Endothelial cell of umbilical vein (primary cell): Measurements from ENCODE around the gene RASL10B. TPM values are rescaled to one million over a fixed set of nuclear protein-coding genes. Genes with fewer than 3 reads are reported as not detected.

Experiments
- BruUV-seq: library from RNA; stranded (reverse); fragments of 400-500 nt; replicated peaks from 2 replicates; lab custom pipeline; 2021; lab: Mats Ljungman, UMichigan
- CTCF ChIA-PET: fragments of 300-600, 350-600 bp; sonication (Branson Sonifier 250); formaldehyde crosslinking; loops from one replicate; lab custom pipeline; 2021; ENCODE audit warnings: antibody characterized with exemption, inconsistent platforms; lab: Charles Lee
- POLR2A ChIA-PET: fragments of 300-600, 350-600 bp; sonication (Branson Sonifier 250); formaldehyde crosslinking; loops from one replicate; lab custom pipeline; 2021; ENCODE audit warnings: antibody characterized with exemption, inconsistent platforms; lab: Charles Lee
- DNase-seq: peaks from one replicate; pipeline ENCODE4 v3.0.0-alpha.2; 2011; ENCODE audit warnings: low read depth, low spot score
- FAIRE-seq: peaks from 2 replicates; lab custom pipeline; 2011; peaks lifted over from hg19 to GRCh38; lab: Jason Lieb, UNC
- H2AFZ ChIP-seq: 2 replicates; pipeline ENCODE4 v1.6.0; 2012; ENCODE audit warnings: low read depth, low read length, control low read depth, inconsistent platforms
- H3K27ac ChIP-seq: 2 replicates; pipeline ENCODE4 v1.5.1; 2011; ENCODE audit warnings: low read depth, mild to moderate bottlenecking, control low read depth, low read length, moderate library complexity; ENCODE audit not compliant: insufficient read depth
- H3K27me3 ChIP-seq, 2 experiments: 2 replicates each; pipeline versions ENCODE4 v1.6.0 to v1.6.1; 2011; ENCODE audit warnings: low read length in 2 of 2, mixed read lengths in 1 of 2; ENCODE audit not compliant: control insufficient read depth in 2 of 2, insufficient read depth in 2 of 2
- H3K36me3 ChIP-seq, 2 experiments: 2 replicates in 1 of 2; 3 replicates in 1 of 2; pipeline ENCODE4 v1.5.1; 2011; ENCODE audit warnings: low read length in 2 of 2, mild to moderate bottlenecking in 1 of 2, moderate library complexity in 1 of 2; ENCODE audit not compliant: control insufficient read depth in 2 of 2, insufficient read depth in 2 of 2; ENCODE audit errors: extremely low read depth in 1 of 2
- H3K4me1 ChIP-seq: 3 replicates; pipeline ENCODE4 v1.5.1; 2011; ENCODE audit warnings: mild to moderate bottlenecking, low read length; ENCODE audit not compliant: control insufficient read depth, insufficient read depth; ENCODE audit errors: extremely low read depth
- H3K4me2 ChIP-seq: 2 replicates; pipeline ENCODE4 v1.6.1; 2011; ENCODE audit warnings: low read length, control low read depth, mixed read lengths; ENCODE audit not compliant: insufficient read depth
- H3K4me3 ChIP-seq, 3 experiments: fragments of 200-600 bp in 1 of 3; sonication (generic), shearing (Covaris generic) in 1 of 3; replicated peaks in 1 of 3; 2 replicates each; pipeline ENCODE4 v1.5.1; 2011 to 2016; ENCODE audit warnings: control low read depth in 3 of 3, low read length in 3 of 3, mild to moderate bottlenecking in 2 of 3, inconsistent platforms in 1 of 3, low read depth in 1 of 3, moderate library complexity in 1 of 3; ENCODE audit not compliant: insufficient read depth in 1 of 3
- H3K79me2 ChIP-seq: 2 replicates; pipeline ENCODE4 v1.6.0; 2012; ENCODE audit warnings: low read length, inconsistent platforms; ENCODE audit not compliant: control insufficient read depth, insufficient read depth
- H3K9ac ChIP-seq: replicated peaks from 2 replicates; pipeline ENCODE3; 2011; ENCODE audit warnings: low read length, control low read depth; ENCODE audit not compliant: insufficient read depth; ENCODE audit errors: extremely low read depth
- H3K9me1 ChIP-seq: replicated peaks from 3 replicates; pipeline ENCODE4 v1.6.0; 2011; ENCODE audit warnings: mild to moderate bottlenecking, low read length; ENCODE audit not compliant: control insufficient read depth, insufficient read depth; ENCODE audit errors: extremely low read depth
- H3K9me3 ChIP-seq: replicated peaks from 2 replicates; pipeline ENCODE4 v1.5.1; 2012; ENCODE audit warnings: low read length, inconsistent platforms; ENCODE audit not compliant: control insufficient read depth, insufficient read depth
- H4K20me1 ChIP-seq: replicated peaks from 2 replicates; pipeline ENCODE3; 2011; ENCODE audit warnings: mild to moderate bottlenecking, low read length; ENCODE audit not compliant: control insufficient read depth, insufficient read depth; ENCODE audit errors: extremely low read depth
- EZH2 ChIP-seq: IDR thresholded peaks from 2 replicates; pipeline ENCODE4 v1.6.1; 2012; ENCODE audit warnings: borderline replicate concordance, low read depth, mild to moderate bottlenecking, moderate library complexity, low read length, inconsistent platforms; ENCODE audit not compliant: severe bottlenecking
- FOS ChIP-seq: IDR thresholded peaks from 2 replicates; pipeline ENCODE4 v1.6.1; 2011; ENCODE audit warnings: mild to moderate bottlenecking, low read length, moderate library complexity, borderline replicate concordance; ENCODE audit not compliant: insufficient read depth
- GATA2 ChIP-seq: IDR thresholded peaks from 2 replicates; pipeline ENCODE4 v1.7.0; 2011; ENCODE audit warnings: low read depth, mild to moderate bottlenecking, moderate library complexity, mixed read lengths, low read length; ENCODE audit not compliant: insufficient read length, insufficient read depth
- JUN ChIP-seq: IDR thresholded peaks from 2 replicates; pipeline ENCODE4 v1.6.1; 2011; ENCODE audit warnings: borderline replicate concordance, low read depth; ENCODE audit not compliant: insufficient read length, insufficient read depth
- MYC ChIP-seq: IDR thresholded peaks from one replicate; pipeline ENCODE4 v1.6.1; 2011; ENCODE audit warnings: mild to moderate bottlenecking, low read depth, low read length
- POLR2A ChIP-seq: IDR thresholded peaks from 2 replicates; pipeline ENCODE4 v1.6.1; 2012; ENCODE audit warnings: low read depth, mild to moderate bottlenecking, control low read depth, low read length
- POLR2AphosphoS5 ChIP-seq: IDR thresholded peaks from 2 replicates; pipeline ENCODE4 v1.6.1; 2012; ENCODE audit warnings: low read depth, mild to moderate bottlenecking, control low read depth, low read length, moderate library complexity; ENCODE audit not compliant: insufficient read depth
- dilution Hi-C: fragments of 300-500 bp; cut with MboI; formaldehyde crosslinking; loops from one replicate; pipeline ENCODE4 v1.15.0; 2019; ENCODE audit warnings: low sequenced_read_pairs; ENCODE audit not compliant: extremely low pct_ligation_motif_present
- intact Hi-C: fragments of 100-400 bp; cut with micrococcal nuclease; formaldehyde crosslinking; loops from one replicate; pipeline ENCODE4 v1.10.0; 2022
- polyA plus RNA-seq, 4 experiments: library from polyadenylated mRNA; depleted of rRNA in 3 of 4; stranded (reverse) in 3 of 4; unstranded in 1 of 4; fragments of >200 nt; gene quantifications; 2 replicates each; pipeline versions ENCODE4 v1.2.1 to v1.2.3, GENCODE V29; 2011 to 2012; ENCODE audit warnings: missing spikeins in 1 of 4
- total RNA-seq: library from RNA; stranded (reverse); gene quantifications from 2 replicates; pipeline ENCODE4 v1.2.3, GENCODE V29; 2021
- TF ChIP-seq, protein P1 (sequence below), 2 donors: IDR thresholded peaks; 1 replicate in 1 of 2; 2 replicates in 1 of 2; pipeline ENCODE4 v1.5.1; 2011; ENCODE audit warnings: low read length in 2 of 2, mild to moderate bottlenecking in 2 of 2, moderate library complexity in 2 of 2, control low read depth in 1 of 2, inconsistent platforms in 1 of 2, low read depth in 1 of 2; ENCODE audit not compliant: insufficient read depth in 1 of 2; ENCODE audit errors: extremely low read depth in 1 of 2
- TF ChIP-seq, protein P2 (sequence below): IDR thresholded peaks from 2 replicates; pipeline ENCODE4 v1.6.1; 2011; ENCODE audit not compliant: insufficient read depth, insufficient read length

Gene RASL10B
- total and polyA plus RNA-seq, 2 donors (not counting 3 experiments of a cell fraction or from before 2014, with no cell fraction given): 0.19 to 0.71 TPM

DNA sequence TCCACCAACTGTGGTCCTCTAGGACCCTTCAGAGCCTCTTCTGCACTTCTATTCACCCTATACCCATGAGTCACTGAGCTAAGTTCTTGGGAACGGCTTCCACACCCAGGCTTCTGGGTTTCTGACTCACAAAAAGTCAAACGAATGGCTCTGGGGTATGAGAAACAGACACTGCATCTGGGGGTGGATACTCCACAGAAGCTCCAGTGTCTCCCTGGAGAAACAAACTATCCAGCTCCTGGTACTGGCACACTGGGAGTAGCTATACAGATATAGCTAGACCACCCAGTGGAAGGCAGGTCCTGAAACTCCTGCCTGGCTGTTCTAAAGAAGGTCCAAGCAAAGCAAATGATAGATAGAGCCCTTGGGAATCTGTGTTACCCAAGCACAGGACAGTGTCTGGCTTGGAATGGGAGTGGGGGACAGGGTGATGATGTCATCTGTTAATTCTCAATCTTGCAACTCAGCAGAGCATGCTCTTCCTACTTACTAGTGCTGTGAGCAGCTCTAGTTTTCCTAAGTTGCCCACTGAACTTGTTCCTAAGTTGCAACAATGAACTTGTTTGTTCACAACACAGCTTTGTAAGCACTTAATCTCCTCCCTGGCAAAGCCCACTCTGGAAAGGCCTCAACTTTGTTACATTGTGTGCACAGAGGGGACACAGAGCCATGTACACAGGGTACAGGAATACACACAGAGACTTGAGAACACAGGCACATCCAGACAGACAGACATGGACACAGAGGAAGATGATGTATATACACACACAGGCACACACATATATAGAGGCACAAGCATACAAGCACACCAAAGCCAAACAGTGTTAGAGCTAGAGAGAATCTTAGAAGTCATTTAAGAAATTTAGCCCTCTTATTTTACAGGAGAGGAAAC, 57.3 kb downstream of the RASL10B start:
- H3K4me1 ChIP-seq: no peaks in the 10 kb centered on the region
- no TSS peak for BruUV-seq
- no peaks in the 10 kb centered on the region for H3K9me3 ChIP-seq
- intact Hi-C loops: no loop called here
- no peak overlapping the region for H3K27ac ChIP-seq
- no peaks in the 10 kb centered on the region for H3K9me1 ChIP-seq
- POLR2A ChIA-PET: no interaction called here
- dilution Hi-C loops: no loop called here
- TF ChIP-seq GATA2 (no peak), POLR2A (no peak), EZH2 (no peak), JUN (no peak), MYC (no peak), POLR2AphosphoS5 (no peak), FOS (no peak)
- TF ChIP-seq, protein P1, sequence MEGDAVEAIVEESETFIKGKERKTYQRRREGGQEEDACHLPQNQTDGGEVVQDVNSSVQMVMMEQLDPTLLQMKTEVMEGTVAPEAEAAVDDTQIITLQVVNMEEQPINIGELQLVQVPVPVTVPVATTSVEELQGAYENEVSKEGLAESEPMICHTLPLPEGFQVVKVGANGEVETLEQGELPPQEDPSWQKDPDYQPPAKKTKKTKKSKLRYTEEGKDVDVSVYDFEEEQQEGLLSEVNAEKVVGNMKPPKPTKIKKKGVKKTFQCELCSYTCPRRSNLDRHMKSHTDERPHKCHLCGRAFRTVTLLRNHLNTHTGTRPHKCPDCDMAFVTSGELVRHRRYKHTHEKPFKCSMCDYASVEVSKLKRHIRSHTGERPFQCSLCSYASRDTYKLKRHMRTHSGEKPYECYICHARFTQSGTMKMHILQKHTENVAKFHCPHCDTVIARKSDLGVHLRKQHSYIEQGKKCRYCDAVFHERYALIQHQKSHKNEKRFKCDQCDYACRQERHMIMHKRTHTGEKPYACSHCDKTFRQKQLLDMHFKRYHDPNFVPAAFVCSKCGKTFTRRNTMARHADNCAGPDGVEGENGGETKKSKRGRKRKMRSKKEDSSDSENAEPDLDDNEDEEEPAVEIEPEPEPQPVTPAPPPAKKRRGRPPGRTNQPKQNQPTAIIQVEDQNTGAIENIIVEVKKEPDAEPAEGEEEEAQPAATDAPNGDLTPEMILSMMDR (IDR thresholded peaks at IDR 0.05; ENCODE audit: extremely low read depth in 1 of 2, insufficient read depth in 1 of 2, low read depth in 1 of 2, low read length in 2 of 2): no peak
- TF ChIP-seq, protein P2, sequence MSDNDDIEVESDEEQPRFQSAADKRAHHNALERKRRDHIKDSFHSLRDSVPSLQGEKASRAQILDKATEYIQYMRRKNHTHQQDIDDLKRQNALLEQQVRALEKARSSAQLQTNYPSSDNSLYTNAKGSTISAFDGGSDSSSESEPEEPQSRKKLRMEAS: no peak
- DNase-seq: no peak
- no peak overlapping the region for H3K4me3 ChIP-seq
- no peaks in the 10 kb centered on the region for H4K20me1 ChIP-seq
- no peaks in the 10 kb centered on the region for H3K79me2 ChIP-seq
- FAIRE-seq: no peak
- no peak overlapping the region for H2AFZ ChIP-seq
- H3K4me2 ChIP-seq: no peak overlapping the region
- no peak overlapping the region for H3K9ac ChIP-seq
- CTCF ChIA-PET: interaction anchor here (1.0 to 3.8 kb wide), 8 partner anchors 10 to 25 kb away, joined by 3 to 32 read pairs (median 4); partner anchors contain the start of gene TAF15
- peaks cover 33 to 40% of the 10 kb centered on the region in 2 experiments for H3K27me3 ChIP-seq
- no peaks in the 10 kb centered on the region for H3K36me3 ChIP-seq
